Breast epithelium (tissue), 4 donors: ENCODE results near the gene OTOG. TPM values are rescaled to one million over a fixed set of nuclear protein-coding genes. Genes with fewer than 3 reads are reported as not detected.

ENCODE experiments used
- DNase-seq, 2 donors: peaks; one replicate each; pipeline ENCODE4 v3.0.0-alpha.2; 2019; ENCODE audit warnings: low spot score in 2 of 2
- H3K27ac ChIP-seq, 2 donors: fragments of 200-600 bp; sonication (generic) in 1 of 2; one replicate each; pipeline ENCODE4 v1.5.1; 2016 to 2019; ENCODE audit warnings: mild to moderate bottlenecking in 1 of 2
- H3K27me3 ChIP-seq, 2 donors: fragments of 200-600 bp; sonication (generic) in 1 of 2; one replicate each; pipeline versions ENCODE4 v1.5.1 to v1.6.0; 2017 to 2019; ENCODE audit warnings: control low read depth in 1 of 2, mild to moderate bottlenecking in 1 of 2
- H3K36me3 ChIP-seq: fragments of 200-600 bp; one replicate; pipeline ENCODE4 v1.5.1; 2019
- H3K4me1 ChIP-seq, 2 donors: fragments of 200-600 bp; sonication (generic); one replicate each; pipeline ENCODE4 v1.5.1; 2016 to 2019; ENCODE audit warnings: control low read depth in 1 of 2
- H3K4me3 ChIP-seq, 3 donors: fragments of 200-600 bp; sonication (generic); 1 replicate in 2 of 3; 2 replicates in 1 of 3; pipeline ENCODE4 v1.5.1; 2016 to 2019; ENCODE audit warnings: mild to moderate bottlenecking in 3 of 3, moderate library complexity in 2 of 3
- H3K9me3 ChIP-seq, 2 donors: fragments of 200-600 bp; sonication (generic) in 1 of 2; one replicate each; pipeline ENCODE4 v1.5.1; 2016 to 2019; ENCODE audit warnings: control low read depth in 1 of 2
- CTCF ChIP-seq, 3 donors: fragments of 450-650 bp; IDR thresholded peaks; one replicate each; pipeline ENCODE4 v1.5.1; 2016 to 2017; ENCODE audit warnings: antibody characterized with exemption in 3 of 3, mild to moderate bottlenecking in 3 of 3, moderate library complexity in 3 of 3
- POLR2A ChIP-seq: fragments of 450-650 bp; IDR thresholded peaks from one replicate; pipeline ENCODE4 v1.6.1; 2016; ENCODE audit warnings: antibody characterized with exemption, mild to moderate bottlenecking, moderate library complexity
- POLR2AphosphoS5 ChIP-seq, 3 donors: sonication (generic); formaldehyde crosslinking; IDR thresholded peaks; one replicate each; pipeline ENCODE4 v1.6.1; 2017; ENCODE audit warnings: antibody characterized with exemption in 3 of 3
- intact Hi-C: fragments of 100-400 bp; cut with DNase I; formaldehyde crosslinking; loops from one replicate; pipeline ENCODE4 v1.15.1; 2023; ENCODE audit warnings: low total_unique reads
- total RNA-seq, 3 donors: library from RNA; depleted of rRNA; stranded (reverse); fragments of >200 nt; gene quantifications; one replicate each; pipeline ENCODE4 v1.1.0, GENCODE V29; 2016

The OTOG gene, protein sequence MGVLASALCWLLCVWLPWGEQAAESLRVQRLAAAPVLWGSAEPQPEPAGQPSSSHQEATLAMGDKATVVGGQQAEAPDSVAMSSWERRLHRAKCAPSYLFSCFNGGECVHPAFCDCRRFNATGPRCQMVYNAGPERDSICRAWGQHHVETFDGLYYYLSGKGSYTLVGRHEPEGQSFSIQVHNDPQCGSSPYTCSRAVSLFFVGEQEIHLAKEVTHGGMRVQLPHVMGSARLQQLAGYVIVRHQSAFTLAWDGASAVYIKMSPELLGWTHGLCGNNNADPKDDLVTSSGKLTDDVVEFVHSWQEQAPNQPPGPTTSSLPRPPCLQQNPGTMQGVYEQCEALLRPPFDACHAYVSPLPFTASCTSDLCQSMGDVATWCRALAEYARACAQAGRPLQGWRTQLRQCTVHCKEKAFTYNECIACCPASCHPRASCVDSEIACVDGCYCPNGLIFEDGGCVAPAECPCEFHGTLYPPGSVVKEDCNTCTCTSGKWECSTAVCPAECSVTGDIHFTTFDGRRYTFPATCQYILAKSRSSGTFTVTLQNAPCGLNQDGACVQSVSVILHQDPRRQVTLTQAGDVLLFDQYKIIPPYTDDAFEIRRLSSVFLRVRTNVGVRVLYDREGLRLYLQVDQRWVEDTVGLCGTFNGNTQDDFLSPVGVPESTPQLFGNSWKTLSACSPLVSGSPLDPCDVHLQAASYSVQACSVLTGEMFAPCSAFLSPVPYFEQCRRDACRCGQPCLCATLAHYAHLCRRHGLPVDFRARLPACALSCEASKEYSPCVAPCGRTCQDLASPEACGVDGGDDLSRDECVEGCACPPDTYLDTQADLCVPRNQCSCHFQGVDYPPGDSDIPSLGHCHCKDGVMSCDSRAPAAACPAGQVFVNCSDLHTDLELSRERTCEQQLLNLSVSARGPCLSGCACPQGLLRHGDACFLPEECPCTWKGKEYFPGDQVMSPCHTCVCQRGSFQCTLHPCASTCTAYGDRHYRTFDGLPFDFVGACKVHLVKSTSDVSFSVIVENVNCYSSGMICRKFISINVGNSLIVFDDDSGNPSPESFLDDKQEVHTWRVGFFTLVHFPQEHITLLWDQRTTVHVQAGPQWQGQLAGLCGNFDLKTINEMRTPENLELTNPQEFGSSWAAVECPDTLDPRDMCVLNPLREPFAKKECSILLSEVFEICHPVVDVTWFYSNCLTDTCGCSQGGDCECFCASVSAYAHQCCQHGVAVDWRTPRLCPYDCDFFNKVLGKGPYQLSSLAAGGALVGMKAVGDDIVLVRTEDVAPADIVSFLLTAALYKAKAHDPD (N-terminal part only)
- total RNA-seq = not detected

- H3K36me3 ChIP-seq = no peaks in the 10 kb centered on the region
- H3K27ac ChIP-seq = no peak within 1 kb of the TSS
- no peaks in the 10 kb centered on the region for H3K9me3 ChIP-seq
- TF ChIP-seq POLR2A (no peak), CTCF (IDR thresholded peaks at IDR 0.05) (no peak), POLR2AphosphoS5 (IDR thresholded peaks at IDR 0.05) (no peak)
- no peak within 1 kb of the TSS for H3K4me3 ChIP-seq
- no peak for DNase-seq
- H3K27me3 ChIP-seq = peaks cover 0 to 22% of the 10 kb centered on the region in 2 donors
- no peaks in the 10 kb centered on the region for H3K4me1 ChIP-seq
- intact Hi-C loops = no loop called here
Measured at GRCh38 chr11:17547051-17547577, at the start of gene OTOG. TSS of gene OTOG (plus strand) at chr11:17547259. CDS start at chr11:17547373, 114 bp downstream.

DNA sequence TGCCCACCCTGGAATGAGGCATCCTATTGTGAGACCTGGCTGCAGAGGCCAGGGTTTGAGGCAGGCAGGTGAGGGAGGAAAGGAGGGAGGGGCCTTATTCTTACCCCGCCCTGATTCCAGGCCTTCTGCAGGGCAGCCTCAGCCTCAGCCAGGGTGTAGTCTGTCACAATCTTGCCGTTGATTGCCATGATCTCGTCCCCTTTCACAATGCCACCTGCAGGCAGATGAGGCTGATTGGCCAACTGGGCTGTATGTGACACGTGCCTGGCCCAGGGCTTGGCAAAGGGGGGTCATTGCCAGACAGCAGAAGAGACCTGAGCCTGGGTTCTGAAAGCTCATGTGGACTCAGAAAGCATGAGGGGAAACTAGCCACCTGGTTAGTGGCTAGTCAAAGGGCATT is 49.0 kb upstream of the OTOG start:
- DNase-seq = no peak
- H3K4me3 ChIP-seq = no peak overlapping the region
- H3K27me3 ChIP-seq = no peaks in the 10 kb centered on the region
- intact Hi-C loops = no loop called here
- no peaks in the 10 kb centered on the region for H3K36me3 ChIP-seq
- H3K27ac ChIP-seq = no peak overlapping the region
- no peaks in the 10 kb centered on the region for H3K9me3 ChIP-seq
- no peaks in the 10 kb centered on the region for H3K4me1 ChIP-seq
- TF ChIP-seq POLR2AphosphoS5 (IDR thresholded peaks at IDR 0.05) (no peak), CTCF (IDR thresholded peaks at IDR 0.05) (no peak), POLR2A (no peak)

GRCh38 chr11:17498475-17498874 is 48.6 kb upstream of the OTOG start:
- Histone ChIP-seq H3K4me3 (no peak overlapping the region), H3K27ac (no peak overlapping the region), H3K27me3 (no peaks in the 10 kb centered on the region), H3K36me3 (no peaks in the 10 kb centered on the region), H3K9me3 (no peaks in the 10 kb centered on the region), H3K4me1 (no peaks in the 10 kb centered on the region)
- intact Hi-C loops = no loop called here
- no peak for DNase-seq
- TF ChIP-seq CTCF (IDR thresholded peaks at IDR 0.05) = no peak
- no peak for TF ChIP-seq POLR2AphosphoS5 (IDR thresholded peaks at IDR 0.05)
- TF ChIP-seq POLR2A = no peak

GRCh38 chr11:17500673-17501072 is 46.4 kb upstream of the OTOG start:
- DNase-seq = no peak
- Histone ChIP-seq H3K27ac (no peak overlapping the region), H3K27me3 (no peaks in the 10 kb centered on the region), H3K4me3 (no peak overlapping the region), H3K4me1 (no peaks in the 10 kb centered on the region), H3K9me3 (no peaks in the 10 kb centered on the region), H3K36me3 (no peaks in the 10 kb centered on the region)
- intact Hi-C loops = loop anchor here (5.0 kb wide), 1 partner anchor 113 kb away; the partner anchor contains the start of gene KCNJ11
- TF ChIP-seq CTCF (IDR thresholded peaks at IDR 0.05) (no peak), POLR2AphosphoS5 (IDR thresholded peaks at IDR 0.05) (no peak), POLR2A (no peak)
